SK-N-SH treated with all-trans-retinoic acid at 6 μM for 48 hours (cell line): ENCODE data around the gene ABI1.

Experiments
- ATAC-seq: fragments of 200-7000 bp; cut with Tn5 transposase; 3 replicates; pipeline ENCODE4 v1.9.1; 2020; ENCODE audit warnings: mild to moderate bottlenecking, moderate library complexity
- ARNTL ChIP-seq: fragments of 450-650 bp; formaldehyde crosslinking; IDR thresholded peaks from 2 replicates; pipeline ENCODE4 v1.5.0; 2020; ENCODE audit warnings: low read depth, mild to moderate bottlenecking, moderate library complexity, borderline replicate concordance
- BACH2 ChIP-seq: fragments of 250-450 bp; sonication (Bioruptor Pico); IDR thresholded peaks from 2 replicates; pipeline ENCODE4 v1.9.0; 2021; ENCODE audit warnings: mild to moderate bottlenecking, borderline replicate concordance
- CSRNP3 ChIP-seq: fragments of 250-450 bp; sonication (Bioruptor Pico); IDR thresholded peaks from 2 replicates; pipeline ENCODE4 v1.5.1; 2021; ENCODE audit warnings: mild to moderate bottlenecking, moderate library complexity
- GLIS3 ChIP-seq: fragments of 250-450 bp; sonication (Bioruptor Pico); IDR thresholded peaks from 2 replicates; pipeline ENCODE4 v1.5.0; 2020; ENCODE audit warnings: mild to moderate bottlenecking, moderate library complexity
- ISL1 ChIP-seq: fragments of 250-450 bp; sonication (Bioruptor Pico); IDR thresholded peaks from 2 replicates; pipeline ENCODE4 v2.1.2; 2022; ENCODE audit warnings: mild to moderate bottlenecking, moderate library complexity
- OSR1 ChIP-seq: fragments of 250-450 bp; sonication (Bioruptor Pico); IDR thresholded peaks from 2 replicates; pipeline ENCODE4 v1.8.0; 2022; ENCODE audit warnings: moderate library complexity, mild to moderate bottlenecking, inconsistent platforms
- POU6F1 ChIP-seq: fragments of 250-450 bp; sonication (Bioruptor Pico); IDR thresholded peaks from 2 replicates; pipeline ENCODE4 v1.8.0; 2021; ENCODE audit warnings: low read depth, mild to moderate bottlenecking, moderate library complexity, borderline replicate concordance
- PPARA ChIP-seq: fragments of 250-450 bp; sonication (Bioruptor Pico); IDR thresholded peaks from 2 replicates; pipeline ENCODE4 v1.5.0; 2020; ENCODE audit warnings: mild to moderate bottlenecking, borderline replicate concordance
- RARB ChIP-seq: fragments of 250-450 bp; sonication (Bioruptor Pico); IDR thresholded peaks from 2 replicates; pipeline ENCODE4 v1.8.0; 2021; ENCODE audit warnings: mild to moderate bottlenecking, moderate library complexity
- SNAI2 ChIP-seq: fragments of 250-450 bp; sonication (Bioruptor Pico); IDR thresholded peaks from 2 replicates; pipeline ENCODE4 v1.5.0; 2020; ENCODE audit warnings: mild to moderate bottlenecking, moderate library complexity
- TOX ChIP-seq: fragments of 250-450 bp; sonication (Bioruptor Pico); IDR thresholded peaks from 2 replicates; pipeline ENCODE4 v1.8.0; 2021; ENCODE audit warnings: mild to moderate bottlenecking, moderate library complexity, borderline replicate concordance
- ZC3H10 ChIP-seq: fragments of 250-450 bp; sonication (Bioruptor Pico); IDR thresholded peaks from 2 replicates; pipeline ENCODE4 v1.5.1; 2021; ENCODE audit warnings: mild to moderate bottlenecking, moderate library complexity
- ZFP30 ChIP-seq: fragments of 450-650 bp; formaldehyde crosslinking; IDR thresholded peaks from 2 replicates; pipeline ENCODE4 v1.5.0; 2022; ENCODE audit warnings: mild to moderate bottlenecking, moderate library complexity
- ZNF565 ChIP-seq: fragments of 450-650 bp; formaldehyde crosslinking; conservative IDR thresholded peaks from 2 replicates; pipeline ENCODE4 v1.5.0; 2020; ENCODE audit warnings: low read depth, mild to moderate bottlenecking, moderate library complexity
- ZNF70 ChIP-seq: fragments of 450-650 bp; formaldehyde crosslinking; IDR thresholded peaks from 2 replicates; pipeline ENCODE4 v1.5.0; 2020; ENCODE audit warnings: mild to moderate bottlenecking, moderate library complexity
- ZNF8 ChIP-seq: fragments of 450-650 bp; formaldehyde crosslinking; IDR thresholded peaks from 2 replicates; pipeline ENCODE4 v1.5.0; 2020; ENCODE audit warnings: mild to moderate bottlenecking, moderate library complexity
- TF ChIP-seq, protein P1 (sequence below): fragments of 250-450 bp; sonication (Bioruptor Pico); IDR thresholded peaks from 2 replicates; pipeline ENCODE4 v1.5.1; 2020; ENCODE audit warnings: low read depth, mild to moderate bottlenecking, moderate library complexity
- TF ChIP-seq, protein P2 (sequence below): fragments of 250-450 bp; sonication (Bioruptor Pico); IDR thresholded peaks from 2 replicates; pipeline ENCODE4 v1.8.0; 2020; ENCODE audit warnings: mild to moderate bottlenecking, moderate library complexity, borderline replicate concordance

Gene ABI1

DNA sequence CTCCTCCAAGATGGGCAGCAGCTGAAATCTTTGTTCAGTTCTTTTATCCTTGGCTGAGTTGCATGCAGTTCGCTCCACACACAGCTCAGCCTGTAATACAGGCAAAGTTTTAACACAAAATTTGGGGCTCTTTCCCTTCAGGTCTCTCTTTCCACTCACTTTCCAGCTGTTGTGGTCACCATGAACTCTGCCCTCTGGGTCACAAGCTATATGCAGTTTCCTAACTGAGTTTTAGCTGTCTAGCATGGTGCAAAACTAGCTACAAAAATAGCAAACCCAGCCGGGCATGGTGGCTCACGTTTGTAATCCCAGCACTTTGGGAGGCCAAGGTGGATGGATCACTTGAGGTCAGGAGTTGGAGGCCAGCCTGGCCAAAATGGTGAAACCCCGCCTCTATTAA lies 53.2 kb downstream of the ABI1 start:
- no peak for ATAC-seq
- TF ChIP-seq ZNF70 (CRISPR knock-in tag) = peak; percentile 43; the same call in 1 of the 2 replicates
- TF ChIP-seq, protein P1, sequence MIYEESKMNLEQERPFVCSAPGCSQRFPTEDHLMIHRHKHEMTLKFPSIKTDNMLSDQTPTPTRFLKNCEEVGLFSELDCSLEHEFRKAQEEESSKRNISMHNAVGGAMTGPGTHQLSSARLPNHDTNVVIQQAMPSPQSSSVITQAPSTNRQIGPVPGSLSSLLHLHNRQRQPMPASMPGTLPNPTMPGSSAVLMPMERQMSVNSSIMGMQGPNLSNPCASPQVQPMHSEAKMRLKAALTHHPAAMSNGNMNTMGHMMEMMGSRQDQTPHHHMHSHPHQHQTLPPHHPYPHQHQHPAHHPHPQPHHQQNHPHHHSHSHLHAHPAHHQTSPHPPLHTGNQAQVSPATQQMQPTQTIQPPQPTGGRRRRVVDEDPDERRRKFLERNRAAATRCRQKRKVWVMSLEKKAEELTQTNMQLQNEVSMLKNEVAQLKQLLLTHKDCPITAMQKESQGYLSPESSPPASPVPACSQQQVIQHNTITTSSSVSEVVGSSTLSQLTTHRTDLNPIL = no peak
- TF ChIP-seq, all 23 proteins: peak for 1

- TF ChIP-seq ZNF8 (CRISPR knock-in tag) (no peak), POU6F1 (no peak), GLIS3 (no peak), OSR1 (CRISPR knock-in tag) (no peak), CSRNP3 (CRISPR knock-in tag) (no peak), SNAI2 (CRISPR knock-in tag) (no peak), ARNTL (no peak), ZFP30 (no peak)
- ATAC-seq = no peak
Measured at GRCh38 chr10:26806557-26806956, 54.2 kb downstream of the ABI1 start.

DNA sequence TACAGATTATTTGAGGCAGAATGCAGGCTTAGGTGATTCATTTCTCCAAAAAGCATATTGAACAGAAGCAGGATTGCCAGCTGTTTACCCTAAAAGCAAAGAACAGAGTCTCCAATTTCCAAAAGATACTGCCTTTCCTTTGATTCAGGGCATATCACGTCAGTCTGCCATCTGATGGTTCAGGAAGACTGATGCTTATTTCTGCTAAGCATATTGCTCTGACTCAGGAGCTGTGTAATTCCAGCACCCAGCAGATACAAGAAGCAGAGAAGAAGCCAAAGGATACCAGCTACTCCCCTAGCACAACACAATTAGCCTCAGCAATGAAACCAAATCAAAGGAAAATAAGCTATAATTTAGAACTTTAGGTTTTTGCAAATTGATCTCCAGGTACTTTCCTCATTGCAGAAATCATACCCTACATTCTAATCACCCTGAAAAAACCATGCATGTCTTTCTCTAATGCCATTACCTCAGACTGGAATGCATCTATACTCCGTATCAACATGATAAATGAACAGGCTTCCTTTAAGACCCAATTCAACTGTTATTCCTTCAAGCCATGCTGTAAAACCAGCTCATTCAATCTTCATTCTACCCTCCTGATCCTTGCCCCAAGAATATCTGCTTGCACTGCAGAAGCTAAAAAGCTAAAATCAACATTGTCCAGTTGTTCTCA lies 55.1 kb downstream of the ABI1 start:
- ATAC-seq = peak; percentile 80; the same call in 2 of the 3 replicates
- no peak for TF ChIP-seq ZC3H10 (CRISPR knock-in tag)

DNA sequence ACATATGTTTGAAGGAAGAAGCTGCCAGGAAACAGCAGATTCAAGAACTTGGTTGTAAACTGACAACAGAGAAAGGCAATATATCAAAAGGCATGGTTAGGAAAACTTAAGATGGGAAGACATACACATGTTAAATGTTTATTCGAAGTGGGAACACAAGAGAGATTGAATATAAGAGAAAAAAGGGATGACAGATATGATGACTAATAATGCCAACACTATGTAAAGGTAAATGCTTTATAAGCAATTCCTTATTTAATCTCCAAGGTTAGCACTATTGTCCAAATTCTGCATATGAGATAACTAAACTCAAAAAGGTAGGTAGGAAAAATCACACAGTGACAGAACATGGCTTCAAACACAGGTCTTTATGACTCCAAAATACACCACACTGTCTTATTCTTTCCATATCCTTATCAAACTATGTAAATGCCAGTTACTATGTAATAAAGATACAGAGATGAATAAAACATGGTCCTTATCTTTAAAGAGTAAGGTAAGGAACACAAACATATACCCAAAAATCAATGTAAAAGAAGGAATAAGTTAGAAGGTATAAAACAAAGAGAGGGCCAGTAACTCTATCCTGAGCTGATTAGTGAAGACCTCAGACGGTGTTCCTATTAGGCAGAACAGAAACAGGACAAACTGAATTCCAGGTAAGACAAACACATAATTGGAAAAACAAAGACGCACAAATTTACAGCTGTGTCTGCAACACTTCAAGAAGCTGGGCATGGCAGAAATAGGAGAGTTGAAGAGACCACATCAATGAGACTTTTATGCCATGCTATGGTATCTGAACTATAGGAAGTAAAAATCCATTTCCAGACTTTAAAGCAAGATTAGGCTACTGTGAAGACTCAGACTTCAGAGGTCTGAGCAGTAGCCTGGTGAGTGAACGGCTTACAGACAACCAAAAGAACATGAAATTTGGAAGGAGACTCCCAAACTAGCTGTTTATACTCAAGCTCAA lies 56.1 kb downstream of the ABI1 start:
- no peak for TF ChIP-seq ZC3H10 (CRISPR knock-in tag)
- no peak for TF ChIP-seq TOX (CRISPR knock-in tag)
- no peak for TF ChIP-seq ZNF565 (CRISPR knock-in tag)
- TF ChIP-seq, protein P2, sequence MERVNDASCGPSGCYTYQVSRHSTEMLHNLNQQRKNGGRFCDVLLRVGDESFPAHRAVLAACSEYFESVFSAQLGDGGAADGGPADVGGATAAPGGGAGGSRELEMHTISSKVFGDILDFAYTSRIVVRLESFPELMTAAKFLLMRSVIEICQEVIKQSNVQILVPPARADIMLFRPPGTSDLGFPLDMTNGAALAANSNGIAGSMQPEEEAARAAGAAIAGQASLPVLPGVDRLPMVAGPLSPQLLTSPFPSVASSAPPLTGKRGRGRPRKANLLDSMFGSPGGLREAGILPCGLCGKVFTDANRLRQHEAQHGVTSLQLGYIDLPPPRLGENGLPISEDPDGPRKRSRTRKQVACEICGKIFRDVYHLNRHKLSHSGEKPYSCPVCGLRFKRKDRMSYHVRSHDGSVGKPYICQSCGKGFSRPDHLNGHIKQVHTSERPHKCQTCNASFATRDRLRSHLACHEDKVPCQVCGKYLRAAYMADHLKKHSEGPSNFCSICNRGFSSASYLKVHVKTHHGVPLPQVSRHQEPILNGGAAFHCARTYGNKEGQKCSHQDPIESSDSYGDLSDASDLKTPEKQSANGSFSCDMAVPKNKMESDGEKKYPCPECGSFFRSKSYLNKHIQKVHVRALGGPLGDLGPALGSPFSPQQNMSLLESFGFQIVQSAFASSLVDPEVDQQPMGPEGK = no peak
- no peak for TF ChIP-seq OSR1 (CRISPR knock-in tag)
- TF ChIP-seq, protein P1 = no peak
- TF ChIP-seq POU6F1 = no peak
- no peak for TF ChIP-seq PPARA (CRISPR knock-in tag)
- TF ChIP-seq RARB (CRISPR knock-in tag) = no peak
- no peak for TF ChIP-seq ISL1 (CRISPR knock-in tag)
- TF ChIP-seq BACH2 (CRISPR knock-in tag) = no peak
- no peak for TF ChIP-seq ZNF8 (CRISPR knock-in tag)
- ATAC-seq = no peak
